Calu3 (cell line): ENCODE measurements around the gene HMCN1. TPM values are rescaled to one million over a fixed set of nuclear protein-coding genes. Genes with fewer than 3 reads are reported as not detected.
A peak's percentile ranks its signal among the peaks of the same experiment; 100 is the strongest.

Experiments
- BruUV-seq: library from RNA; stranded (reverse); fragments of 400-500 nt; replicated peaks from 2 replicates; lab custom pipeline; 2021; lab: Mats Ljungman, UMichigan
- CTCF ChIA-PET: fragments of 300-600 bp; sonication (Branson Sonifier 250); formaldehyde crosslinking; loops from one replicate; lab custom pipeline; 2022; ENCODE audit warnings: antibody characterized with exemption; lab: Charles Lee
- DNase-seq: peaks from one replicate; pipeline ENCODE4 v3.0.0; 2022
- H3K27ac Mint-ChIP-seq: one replicate; pipeline ENCODE4 v1.8.0; 2022; ENCODE audit warnings: mixed read lengths; ENCODE audit not compliant: unreplicated experiment
- H3K27me3 Mint-ChIP-seq: one replicate; pipeline ENCODE4 v1.8.0; 2022; ENCODE audit warnings: mixed read lengths; ENCODE audit not compliant: unreplicated experiment
- H3K36me3 Mint-ChIP-seq: one replicate; pipeline ENCODE4 v1.8.0; 2022; ENCODE audit warnings: mild to moderate bottlenecking, moderate library complexity, mixed read lengths; ENCODE audit not compliant: insufficient read depth, unreplicated experiment
- H3K4me1 Mint-ChIP-seq: one replicate; pipeline ENCODE4 v1.8.0; 2022; ENCODE audit warnings: mild to moderate bottlenecking, low read depth, mixed read lengths; ENCODE audit not compliant: unreplicated experiment
- H3K4me3 Mint-ChIP-seq: one replicate; pipeline ENCODE4 v1.8.0; 2022; ENCODE audit warnings: mild to moderate bottlenecking, low read depth, moderate library complexity, mixed read lengths; ENCODE audit not compliant: unreplicated experiment
- H3K9me3 Mint-ChIP-seq: one replicate; pipeline ENCODE4 v1.8.0; 2022; ENCODE audit warnings: low read depth, mixed read lengths; ENCODE audit not compliant: unreplicated experiment
- CTCF ChIP-seq: fragments of 200-600 bp; IDR thresholded peaks from one replicate; pipeline ENCODE4 v1.8.0; 2022; ENCODE audit warnings: antibody characterized with exemption; ENCODE audit not compliant: unreplicated experiment
- intact Hi-C: fragments of 100-400 bp; cut with micrococcal nuclease; formaldehyde crosslinking; loops from one replicate; pipeline ENCODE4 v1.10.0; 2022; ENCODE audit not compliant: unreplicated experiment
- total RNA-seq: library from RNA; stranded (reverse); gene quantifications from 2 replicates; pipeline ENCODE4 v1.2.3, GENCODE V29; 2022

Gene HMCN1
- total RNA-seq, 1 experiment from 2014 or later: 0.05 TPM

DNA sequence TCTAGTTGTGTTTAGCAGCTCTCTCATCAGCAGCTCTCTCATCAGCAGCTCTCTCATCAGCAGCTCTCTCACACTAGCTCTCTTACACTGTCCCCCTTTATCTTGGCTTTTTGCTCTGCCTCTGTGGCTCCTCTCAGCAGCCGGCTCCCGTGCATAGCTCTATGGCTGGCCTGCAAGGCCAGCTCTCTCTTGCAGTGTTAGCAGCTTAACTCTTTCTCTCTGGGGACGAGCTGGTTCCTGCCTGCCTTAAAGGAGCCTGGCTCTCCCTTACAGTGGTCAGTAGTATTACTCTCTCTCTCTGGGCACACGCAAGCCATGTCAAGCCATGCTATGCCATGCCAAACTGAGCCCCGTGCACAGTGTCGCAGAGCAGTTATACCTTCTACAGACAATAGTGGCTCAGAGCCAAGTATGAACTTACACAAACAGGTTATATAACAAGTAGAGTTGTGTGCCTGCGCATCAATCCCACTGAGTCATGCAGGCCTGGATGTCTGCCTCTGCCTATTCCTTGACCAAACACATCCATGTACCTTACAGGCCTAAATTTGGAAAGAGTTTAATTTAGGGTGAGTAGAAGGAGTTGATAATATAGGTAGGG, 345.0 kb downstream of the HMCN1 start:
- Mint-ChIP-seq H3K4me3 (no peak overlapping the region), H3K4me1 (peaks cover 14% of the 10 kb centered on the region), H3K9me3 (no peaks in the 10 kb centered on the region), H3K27me3 (no peaks in the 10 kb centered on the region), H3K27ac (no peak overlapping the region), H3K36me3 (no peaks in the 10 kb centered on the region)
- CTCF ChIA-PET: interaction anchor here (1.1 kb wide), 1 partner anchor 9 kb away, joined by 3 read pairs; no protein-coding TSS in a partner anchor
- TF ChIP-seq CTCF: no peak
- no TSS peak for BruUV-seq
- intact Hi-C loops: no loop called here
- DNase-seq: no peak

GRCh38 chr1:186082235-186082937, 348.2 kb downstream of the HMCN1 start:
- intact Hi-C loops: no loop called here
- TF ChIP-seq CTCF: no peak

GRCh38 chr1:186086583-186086982, 352.4 kb downstream of the HMCN1 start:
- TF ChIP-seq CTCF: no peak
- intact Hi-C loops: no loop called here
- BruUV-seq: no TSS peak
- Mint-ChIP-seq H3K27me3 (no peaks in the 10 kb centered on the region), H3K4me3 (no peak overlapping the region), H3K36me3 (no peaks in the 10 kb centered on the region), H3K4me1 (peaks cover 14% of the 10 kb centered on the region), H3K9me3 (no peaks in the 10 kb centered on the region), H3K27ac (no peak overlapping the region)
- DNase-seq: no peak
- CTCF ChIA-PET: no interaction called here

More at GRCh38 chr1:186082235-186082937, 348.2 kb downstream of the HMCN1 start:
- Mint-ChIP-seq H3K27me3 (no peaks in the 10 kb centered on the region), H3K4me3 (peak overlapping the region; percentile 36), H3K9me3 (no peaks in the 10 kb centered on the region), H3K36me3 (no peaks in the 10 kb centered on the region), H3K4me1 (peaks cover 14% of the 10 kb centered on the region), H3K27ac (peak overlapping the region; percentile 82)
- CTCF ChIA-PET: no interaction called here
- DNase-seq: peak; percentile 75
- no TSS peak for BruUV-seq

GRCh38 chr1:186089940-186090339, 355.7 kb downstream of the HMCN1 start:
- intact Hi-C loops: no loop called here
- Mint-ChIP-seq H3K27ac (no peak overlapping the region), H3K27me3 (no peaks in the 10 kb centered on the region), H3K36me3 (no peaks in the 10 kb centered on the region), H3K4me3 (no peak overlapping the region), H3K4me1 (peaks cover 8% of the 10 kb centered on the region), H3K9me3 (no peaks in the 10 kb centered on the region)
- DNase-seq: no peak
- TF ChIP-seq CTCF: no peak
- BruUV-seq: no TSS peak
- CTCF ChIA-PET: no interaction called here
